KMS-11 (cell line): ENCODE results near the gene MCRIP1.
A peak's percentile ranks its signal among the peaks of the same experiment; 100 is the strongest.

Experiments used
- H2AFZ ChIP-seq: fragments of 200-600 bp; sonication (generic); 2 replicates; pipeline ENCODE4 v1.6.1; 2016; ENCODE audit warnings: antibody characterized with exemption, mixed run types, low read depth
- H3K27ac ChIP-seq: fragments of 200-600 bp; sonication (generic); 2 replicates; pipeline ENCODE4 v1.6.1; 2016; ENCODE audit warnings: mild to moderate bottlenecking, mixed run types
- H3K27me3 ChIP-seq: fragments of 200-600 bp; sonication (generic); 2 replicates; pipeline ENCODE4 v1.6.1; 2017; ENCODE audit warnings: mild to moderate bottlenecking, low read depth, mixed run types, moderate library complexity; ENCODE audit not compliant: insufficient read depth
- H3K36me3 ChIP-seq: fragments of 200-600 bp; sonication (generic); 2 replicates; pipeline ENCODE4 v1.6.1; 2017; ENCODE audit warnings: mild to moderate bottlenecking, mixed run types; ENCODE audit not compliant: insufficient read depth
- H3K4me1 ChIP-seq: fragments of 200-600 bp; sonication (generic); 2 replicates; pipeline ENCODE4 v1.6.1; 2016; ENCODE audit warnings: mild to moderate bottlenecking, low read depth, mixed run types; ENCODE audit not compliant: poor library complexity, severe bottlenecking
- H3K4me2 ChIP-seq: fragments of 200-600 bp; sonication (generic); 2 replicates; pipeline ENCODE4 v1.7.0; 2016; ENCODE audit warnings: mild to moderate bottlenecking, mixed run types
- H3K4me3 ChIP-seq: fragments of 200-600 bp; sonication (generic); IDR thresholded peaks from 2 replicates; pipeline ENCODE4 v1.6.1; 2017; ENCODE audit warnings: low read depth, low read length, mixed read lengths; ENCODE audit not compliant: insufficient read depth
- H3K79me2 ChIP-seq: fragments of 200-600 bp; sonication (generic); 2 replicates; pipeline ENCODE4 v1.6.1; 2016; ENCODE audit warnings: low read depth, mixed run types; ENCODE audit not compliant: insufficient read depth
- H3K9ac ChIP-seq: fragments of 200-600 bp; sonication (generic); 2 replicates; pipeline ENCODE4 v1.6.1; 2016; ENCODE audit warnings: mild to moderate bottlenecking, mixed run types
- H4K20me1 ChIP-seq: fragments of 200-600 bp; sonication (generic); 2 replicates; pipeline ENCODE4 v1.6.1; 2016; ENCODE audit warnings: mild to moderate bottlenecking, mixed run types; ENCODE audit not compliant: insufficient read depth
- TF ChIP-seq, protein P1 (sequence below): fragments of 200-600 bp; sonication (generic); conservative IDR thresholded peaks from 2 replicates; pipeline ENCODE4 v1.6.1; 2017; ENCODE audit warnings: low read depth, mild to moderate bottlenecking, antibody characterized with exemption, low read length, moderate library complexity, mixed read lengths

Gene MCRIP1

DNA sequence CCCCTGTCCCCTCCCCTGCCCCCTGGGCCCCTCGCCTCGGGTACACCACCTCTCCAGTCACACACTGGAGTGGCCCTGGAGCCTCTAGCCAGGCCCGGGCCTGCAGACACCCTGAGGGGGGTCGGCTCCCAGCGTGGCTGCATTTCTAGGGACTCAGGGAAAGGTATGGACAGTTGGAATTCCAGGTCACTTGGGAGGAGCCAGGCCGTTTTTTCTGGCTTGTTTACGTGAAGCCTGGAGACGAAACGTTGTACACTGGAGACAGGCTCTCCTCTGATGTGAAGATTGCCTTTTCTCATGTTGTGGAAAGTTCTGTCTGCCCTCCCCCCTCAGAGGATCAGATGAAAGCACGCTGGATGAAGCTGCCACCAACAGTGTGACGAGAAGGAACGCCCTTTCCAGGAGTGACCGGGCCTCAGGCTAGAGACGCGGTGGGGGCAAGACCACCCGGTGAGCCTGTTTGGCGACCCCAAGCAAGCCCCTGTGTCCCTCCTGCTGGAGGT lies 5.7 kb upstream of the MCRIP1 start:
- TF ChIP-seq, protein P1, sequence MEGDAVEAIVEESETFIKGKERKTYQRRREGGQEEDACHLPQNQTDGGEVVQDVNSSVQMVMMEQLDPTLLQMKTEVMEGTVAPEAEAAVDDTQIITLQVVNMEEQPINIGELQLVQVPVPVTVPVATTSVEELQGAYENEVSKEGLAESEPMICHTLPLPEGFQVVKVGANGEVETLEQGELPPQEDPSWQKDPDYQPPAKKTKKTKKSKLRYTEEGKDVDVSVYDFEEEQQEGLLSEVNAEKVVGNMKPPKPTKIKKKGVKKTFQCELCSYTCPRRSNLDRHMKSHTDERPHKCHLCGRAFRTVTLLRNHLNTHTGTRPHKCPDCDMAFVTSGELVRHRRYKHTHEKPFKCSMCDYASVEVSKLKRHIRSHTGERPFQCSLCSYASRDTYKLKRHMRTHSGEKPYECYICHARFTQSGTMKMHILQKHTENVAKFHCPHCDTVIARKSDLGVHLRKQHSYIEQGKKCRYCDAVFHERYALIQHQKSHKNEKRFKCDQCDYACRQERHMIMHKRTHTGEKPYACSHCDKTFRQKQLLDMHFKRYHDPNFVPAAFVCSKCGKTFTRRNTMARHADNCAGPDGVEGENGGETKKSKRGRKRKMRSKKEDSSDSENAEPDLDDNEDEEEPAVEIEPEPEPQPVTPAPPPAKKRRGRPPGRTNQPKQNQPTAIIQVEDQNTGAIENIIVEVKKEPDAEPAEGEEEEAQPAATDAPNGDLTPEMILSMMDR = no peak
- peaks cover 9% of the 10 kb centered on the region; the same call in 1 of the 2 replicates for H3K79me2 ChIP-seq
- no peaks in the 10 kb centered on the region for H3K36me3 ChIP-seq
- peaks cover 6% of the 10 kb centered on the region for H3K4me1 ChIP-seq
- no peak overlapping the region for H3K4me3 ChIP-seq
- H3K27ac ChIP-seq = no peak overlapping the region
- no peak overlapping the region for H3K9ac ChIP-seq
- no peak overlapping the region for H2AFZ ChIP-seq
- no peak overlapping the region for H3K4me2 ChIP-seq
- no peaks in the 10 kb centered on the region for H3K27me3 ChIP-seq
- 0 out of 2 replicates have a peak, but pooled peaks cover 4% of the 10 kb centered on the region for H4K20me1 ChIP-seq

DNA sequence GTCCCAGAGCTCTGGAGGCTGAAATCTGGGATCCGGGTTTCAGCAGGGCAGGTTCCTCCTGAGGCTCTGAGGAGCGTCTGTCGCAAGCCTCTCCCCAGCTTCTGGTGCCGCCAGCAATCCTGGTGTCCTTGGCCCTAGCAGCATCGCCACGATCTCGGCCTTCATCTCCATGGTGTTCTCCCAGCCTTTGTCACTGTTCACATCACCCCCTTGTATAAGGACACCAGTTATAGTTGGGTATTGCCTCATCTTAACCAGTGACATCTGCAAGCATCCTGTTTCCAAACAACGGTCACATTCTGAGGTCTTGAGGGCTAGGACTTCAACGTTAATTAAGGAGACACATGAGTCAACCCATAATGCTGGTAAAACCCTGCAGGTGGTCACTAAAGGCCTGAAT lies 4.5 kb upstream of the MCRIP1 start:
- Histone ChIP-seq H3K4me3 (no peak overlapping the region), H2AFZ (no peak overlapping the region), H3K36me3 (no peaks in the 10 kb centered on the region), H3K9ac (no peak overlapping the region), H4K20me1 (0 out of 2 replicates have a peak, but pooled peaks cover 4% of the 10 kb centered on the region), H3K27me3 (no peaks in the 10 kb centered on the region), H3K79me2 (peaks cover 9% of the 10 kb centered on the region; the same call in 1 of the 2 replicates), H3K27ac (no peak overlapping the region), H3K4me2 (no peak overlapping the region), H3K4me1 (peaks cover 8% of the 10 kb centered on the region)
- TF ChIP-seq, protein P1 = no peak

GRCh38 chr17:81834831-81835267 lies 1.8 kb upstream of the MCRIP1 start, which contains the start of gene PPP1R27:
Gene PPP1R27, minus strand, starts transcription at chr17:81835050. Its CDS starts 97 bp downstream, at chr17:81834953.
- H3K4me3 ChIP-seq = no peak within 1 kb of the TSS
- H3K27ac ChIP-seq = peak within 1 kb of the TSS; percentile 84; the same call in 1 of the 2 replicates
- peak within 1 kb of the TSS; percentile 74 for H3K4me2 ChIP-seq
- no peaks in the 10 kb centered on the region for H4K20me1 ChIP-seq
- peaks cover 28% of the 10 kb centered on the region for H3K4me1 ChIP-seq
- H3K79me2 ChIP-seq = peaks cover 9% of the 10 kb centered on the region; the same call in 1 of the 2 replicates
- no peaks in the 10 kb centered on the region for H3K27me3 ChIP-seq
- H2AFZ ChIP-seq = peak within 1 kb of the TSS; percentile 83; the same call in 1 of the 2 replicates
- no peaks in the 10 kb centered on the region for H3K36me3 ChIP-seq
- TF ChIP-seq, protein P1 = no peak
- peak within 1 kb of the TSS; percentile 94 for H3K9ac ChIP-seq

GRCh38 chr17:81833921-81834830 lies 1.1 kb upstream of the MCRIP1 start:
- peaks cover 9% of the 10 kb centered on the region; the same call in 1 of the 2 replicates for H3K79me2 ChIP-seq
- TF ChIP-seq, protein P1 = no peak
- peak overlapping the region; percentile 83 for H2AFZ ChIP-seq
- H3K4me3 ChIP-seq = no peak overlapping the region
- H3K27me3 ChIP-seq = no peaks in the 10 kb centered on the region
- peak overlapping the region; percentile 84; the same call in 1 of the 2 replicates for H3K27ac ChIP-seq
- no peaks in the 10 kb centered on the region for H4K20me1 ChIP-seq
- H3K36me3 ChIP-seq = no peaks in the 10 kb centered on the region
- H3K9ac ChIP-seq = peak overlapping the region; percentile 94
- peaks cover 28% of the 10 kb centered on the region for H3K4me1 ChIP-seq
- H3K4me2 ChIP-seq = peak overlapping the region; percentile 74
